Neutrophil (primary cell): ENCODE results near the gene TASP1.

Experiments
- H3K27ac ChIP-seq: fragments of 200-600 bp; sonication (generic); 2 replicates; pipeline ENCODE4 v1.5.1; 2016; ENCODE audit warnings: mild to moderate bottlenecking, moderate library complexity
- H3K27me3 ChIP-seq: fragments of 200-600 bp; sonication (generic); 2 replicates; pipeline ENCODE4 v1.6.0; 2016; ENCODE audit warnings: mild to moderate bottlenecking
- H3K36me3 ChIP-seq: fragments of 200-600 bp; sonication (generic); 2 replicates; pipeline ENCODE4 v1.5.1; 2017
- H3K4me1 ChIP-seq, 2 experiments: fragments of 200-600 bp in 1 of 2; sonication (generic) in 1 of 2; 1 replicate in 1 of 2; 2 replicates in 1 of 2; pipeline versions ENCODE4 v1.5.1 to v1.6.1; 2013 to 2016; ENCODE audit warnings: low read depth in 1 of 2, low read length in 1 of 2, mild to moderate bottlenecking in 1 of 2, moderate library complexity in 1 of 2; ENCODE audit not compliant: control insufficient read depth in 1 of 2, insufficient read depth in 1 of 2
- H3K4me3 ChIP-seq, 2 experiments: fragments of 200-600 bp in 1 of 2; sonication (generic) in 1 of 2; 1 replicate in 1 of 2; 2 replicates in 1 of 2; pipeline ENCODE4 v1.5.1; 2013 to 2016; ENCODE audit warnings: low read depth in 1 of 2, low read length in 1 of 2, mild to moderate bottlenecking in 1 of 2, moderate library complexity in 1 of 2
- H3K9me3 ChIP-seq: fragments of 200-600 bp; sonication (generic); 2 replicates; pipeline ENCODE4 v1.5.1; 2016
- CTCF ChIP-seq: fragments of 200-600 bp; sonication (generic); IDR thresholded peaks from 2 replicates; pipeline ENCODE4 v1.5.1; 2016; ENCODE audit warnings: antibody characterized with exemption

Gene TASP1

GRCh38 chr20:13403453-13403852 is 235.3 kb downstream of the TASP1 start:
- Histone ChIP-seq H3K4me3 (no peak overlapping the region), H3K27ac (no peak overlapping the region), H3K27me3 (no peaks in the 10 kb centered on the region), H3K4me1 (no peaks in the 10 kb centered on the region), H3K36me3 (no peaks in the 10 kb centered on the region), H3K9me3 (no peaks in the 10 kb centered on the region)
- TF ChIP-seq CTCF: no peak

DNA sequence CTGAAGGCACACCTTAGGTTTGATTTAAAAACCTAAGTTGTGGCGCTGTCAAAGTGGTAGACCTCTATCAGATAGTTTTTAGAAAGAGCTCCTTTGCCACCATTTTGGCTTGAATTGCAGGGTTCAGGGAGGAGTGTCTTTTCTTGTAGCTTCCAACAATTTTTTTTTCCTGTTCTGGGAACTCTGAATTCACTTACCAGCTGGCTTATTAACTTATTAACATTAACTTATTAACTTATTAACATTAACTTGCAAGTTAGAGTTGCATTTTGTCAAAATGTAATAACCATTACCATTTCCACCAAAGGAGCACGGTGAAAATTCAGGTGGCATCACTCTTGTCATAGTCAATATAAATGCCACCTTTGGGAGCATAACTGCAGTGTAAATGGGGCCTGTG is 235.7 kb downstream of the TASP1 start:
- Histone ChIP-seq H3K27ac (no peak overlapping the region), H3K4me1 (no peaks in the 10 kb centered on the region), H3K9me3 (no peaks in the 10 kb centered on the region), H3K36me3 (no peaks in the 10 kb centered on the region), H3K27me3 (no peaks in the 10 kb centered on the region), H3K4me3 (no peak overlapping the region)
- TF ChIP-seq CTCF: no peak

DNA sequence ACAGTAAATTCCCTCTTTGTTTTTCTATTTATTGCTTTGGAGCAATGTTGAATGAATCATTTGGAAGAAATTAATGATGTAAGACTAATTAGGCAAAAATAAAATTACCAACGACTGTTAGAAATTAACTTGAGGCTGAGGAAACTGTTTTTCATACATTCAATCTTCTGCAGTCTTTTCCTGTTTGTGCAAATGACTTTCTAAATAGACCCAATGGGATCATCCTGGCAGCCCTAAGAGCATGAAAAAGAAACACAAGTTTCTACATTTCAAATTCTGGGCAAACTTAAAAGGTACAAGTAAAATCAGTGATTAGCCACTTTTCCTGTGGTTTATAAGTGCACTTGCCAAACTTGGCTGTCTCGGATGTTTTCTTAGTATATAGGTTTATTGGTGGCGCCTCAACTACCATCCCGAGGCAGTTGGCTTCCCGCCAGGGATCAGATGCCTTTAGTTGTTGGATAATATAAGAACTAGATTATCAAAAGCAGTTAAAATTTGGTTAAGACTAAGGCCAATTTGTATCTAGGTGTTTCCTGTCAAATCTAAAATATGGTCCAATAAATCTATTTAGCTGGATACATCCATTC is 236.5 kb downstream of the TASP1 start:
- H3K4me3 ChIP-seq: no peak overlapping the region
- TF ChIP-seq CTCF: no peak

DNA sequence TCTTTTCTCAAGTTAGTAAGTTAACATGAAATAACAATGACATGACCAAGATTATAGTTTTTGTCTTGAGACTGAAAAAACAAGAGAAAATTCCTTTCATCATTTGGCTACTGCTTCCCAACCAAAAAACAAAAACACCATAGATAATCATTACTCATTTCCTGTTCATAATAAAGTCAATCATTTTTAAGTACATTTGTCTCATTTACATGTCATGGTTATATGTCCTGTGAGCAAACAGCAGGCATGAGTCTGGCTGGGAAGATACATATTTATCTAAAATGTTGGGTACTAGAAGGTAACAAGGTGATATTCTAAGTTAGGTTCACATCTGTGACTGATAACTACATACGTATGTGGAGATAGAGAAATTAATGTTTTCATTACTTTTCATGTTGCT is 237.1 kb downstream of the TASP1 start:
- Histone ChIP-seq H3K36me3 (no peaks in the 10 kb centered on the region), H3K27ac (no peak overlapping the region), H3K27me3 (no peaks in the 10 kb centered on the region), H3K4me3 (no peak overlapping the region), H3K9me3 (no peaks in the 10 kb centered on the region), H3K4me1 (no peaks in the 10 kb centered on the region)
- no peak for TF ChIP-seq CTCF

More for the DNA sequence above, 236.5 kb downstream of the TASP1 start:
- Histone ChIP-seq H3K36me3 (no peaks in the 10 kb centered on the region), H3K4me1 (no peaks in the 10 kb centered on the region), H3K27me3 (no peaks in the 10 kb centered on the region), H3K27ac (no peak overlapping the region), H3K9me3 (no peaks in the 10 kb centered on the region)

DNA sequence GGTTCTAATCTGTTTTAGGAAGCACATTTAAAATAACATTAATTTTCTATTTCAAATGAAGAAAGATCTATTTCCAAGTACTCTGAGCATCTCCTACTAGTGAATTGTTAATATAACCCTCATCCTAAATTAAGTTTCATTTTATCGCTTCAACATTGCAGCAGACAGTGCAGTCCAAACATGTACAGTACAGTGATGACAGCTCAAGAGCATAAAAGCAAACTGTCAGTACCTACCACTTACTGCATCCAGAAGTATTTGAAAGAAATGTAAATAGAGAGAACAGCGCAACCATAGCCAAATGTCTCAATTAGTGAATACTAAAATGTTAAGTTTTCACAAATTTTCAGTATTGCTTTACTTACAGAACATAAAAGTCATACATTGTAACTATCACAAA is 238.3 kb downstream of the TASP1 start:
- no peak overlapping the region for H3K4me3 ChIP-seq
- no peak overlapping the region for H3K27ac ChIP-seq
- no peak for TF ChIP-seq CTCF
- H3K36me3 ChIP-seq: no peaks in the 10 kb centered on the region
- H3K9me3 ChIP-seq: no peaks in the 10 kb centered on the region
- H3K27me3 ChIP-seq: no peaks in the 10 kb centered on the region
- no peaks in the 10 kb centered on the region for H3K4me1 ChIP-seq

DNA sequence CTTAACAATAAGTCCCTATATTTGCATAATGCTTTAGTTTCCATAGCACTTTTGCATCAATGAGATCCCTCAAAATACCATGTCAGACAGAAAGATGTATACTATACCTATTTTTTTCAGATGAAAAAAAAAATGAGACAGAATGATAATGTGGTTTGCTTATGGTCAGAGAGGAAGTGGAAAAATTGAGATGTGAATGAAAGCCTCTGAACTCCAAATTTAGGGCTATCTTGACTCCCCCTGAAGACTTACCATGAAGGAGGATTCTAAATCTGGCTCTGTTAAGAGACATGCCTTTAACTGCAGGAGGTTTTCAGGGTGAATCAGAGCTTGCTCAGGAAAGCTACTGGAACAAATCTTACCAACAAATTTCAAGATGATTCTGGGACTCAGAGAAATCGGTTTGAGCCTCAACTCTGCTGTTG is 241.4 kb downstream of the TASP1 start:
- Histone ChIP-seq H3K4me3 (no peak overlapping the region), H3K27ac (no peak overlapping the region), H3K4me1 (no peaks in the 10 kb centered on the region), H3K27me3 (no peaks in the 10 kb centered on the region), H3K9me3 (no peaks in the 10 kb centered on the region), H3K36me3 (no peaks in the 10 kb centered on the region)
- no peak for TF ChIP-seq CTCF
